Neuronal stem cell (in vitro differentiated cells): Measurements from ENCODE around the gene RAB44.

Source experiments
- DNase-seq: peaks from one replicate; pipeline ENCODE4 v3.0.0-alpha.2; 2013; ENCODE audit warnings: low spot score
- H2AFZ ChIP-seq: one replicate; pipeline ENCODE4 v1.6.1; 2013; ENCODE audit warnings: mild to moderate bottlenecking, low read length, inconsistent platforms
- H2AK5ac ChIP-seq: 2 replicates; pipeline ENCODE4 v1.6.1; 2013; ENCODE audit warnings: low read depth, mild to moderate bottlenecking, inconsistent platforms, low read length, moderate library complexity, mixed read lengths
- H2BK120ac ChIP-seq: 2 replicates; pipeline ENCODE4 v1.6.1; 2013; ENCODE audit warnings: low read depth, mild to moderate bottlenecking, inconsistent platforms, low read length, moderate library complexity, mixed read lengths
- H2BK12ac ChIP-seq: one replicate; pipeline ENCODE4 v1.6.1; 2013; ENCODE audit warnings: low read length, inconsistent platforms
- H2BK15ac ChIP-seq: 2 replicates; pipeline ENCODE4 v1.6.1; 2013; ENCODE audit warnings: mild to moderate bottlenecking, low read length, inconsistent platforms, mixed read lengths
- H2BK5ac ChIP-seq: one replicate; pipeline ENCODE4 v1.6.1; 2013; ENCODE audit warnings: inconsistent platforms, mild to moderate bottlenecking, low read length, moderate library complexity
- H3K14ac ChIP-seq: one replicate; pipeline ENCODE4 v1.6.1; 2013; ENCODE audit warnings: low read length, inconsistent platforms
- H3K18ac ChIP-seq: 2 replicates; pipeline ENCODE4 v1.6.1; 2013; ENCODE audit warnings: low read length, inconsistent platforms
- H3K23ac ChIP-seq: 2 replicates; pipeline ENCODE4 v1.6.1; 2013; ENCODE audit warnings: low read depth, mild to moderate bottlenecking, mixed read lengths, low read length, inconsistent platforms; ENCODE audit not compliant: poor library complexity
- H3K27ac ChIP-seq: replicated peaks from 3 replicates; pipeline ENCODE4 v1.5.1; 2013; ENCODE audit warnings: low read length, inconsistent platforms
- H3K27me3 ChIP-seq, 3 experiments: 2 replicates each; pipeline ENCODE4 v1.6.1; 2013; ENCODE audit warnings: low read length in 3 of 3, mild to moderate bottlenecking in 2 of 3, inconsistent platforms in 1 of 3, low read depth in 1 of 3, mixed read lengths in 1 of 3, moderate library complexity in 1 of 3; ENCODE audit not compliant: control insufficient read depth in 3 of 3, insufficient read depth in 3 of 3
- H3K36me3 ChIP-seq, 2 donors: replicated peaks in 1 of 2; 2 replicates each; pipeline ENCODE4 v1.6.1; 2013; ENCODE audit warnings: low read length in 2 of 2; ENCODE audit not compliant: control insufficient read depth in 2 of 2, insufficient read depth in 2 of 2
- H3K4ac ChIP-seq: 2 replicates; pipeline ENCODE4 v1.6.1; 2013; ENCODE audit warnings: inconsistent platforms, mild to moderate bottlenecking, low read length, moderate library complexity
- H3K4me1 ChIP-seq, 2 donors: 1 replicate in 1 of 2; 2 replicates in 1 of 2; pipeline ENCODE4 v1.6.1; 2013; ENCODE audit warnings: low read length in 2 of 2, low read depth in 1 of 2; ENCODE audit not compliant: control insufficient read depth in 2 of 2, insufficient read depth in 1 of 2
- H3K4me2 ChIP-seq: one replicate; pipeline ENCODE4 v1.6.1; 2013; ENCODE audit warnings: mild to moderate bottlenecking, low read length, inconsistent platforms; ENCODE audit not compliant: insufficient read depth, poor library complexity, severe bottlenecking
- H3K4me3 ChIP-seq, 2 donors: 2 replicates each; pipeline ENCODE4 v1.5.1; 2013; ENCODE audit warnings: low read length in 2 of 2, mild to moderate bottlenecking in 2 of 2, inconsistent platforms in 1 of 2, moderate library complexity in 1 of 2
- H3K79me1 ChIP-seq: one replicate; pipeline ENCODE4 v1.6.1; 2013; ENCODE audit warnings: low read depth, mild to moderate bottlenecking, inconsistent platforms, low read length, moderate library complexity
- H3K9ac ChIP-seq: one replicate; pipeline ENCODE4 v1.6.1; 2013; ENCODE audit warnings: mild to moderate bottlenecking, low read depth, low read length, inconsistent platforms; ENCODE audit not compliant: poor library complexity
- H3K9me3 ChIP-seq, 2 donors: replicated peaks in 1 of 2; 2 replicates each; pipeline versions ENCODE3 to v1.6.1; 2013; ENCODE audit warnings: low read length in 2 of 2, mild to moderate bottlenecking in 2 of 2, inconsistent platforms in 1 of 2, low read depth in 1 of 2, mixed read lengths in 1 of 2, moderate library complexity in 1 of 2; ENCODE audit not compliant: control insufficient read depth in 2 of 2, insufficient read depth in 1 of 2
- H4K8ac ChIP-seq: one replicate; pipeline ENCODE4 v1.6.1; 2013; ENCODE audit warnings: low read depth, mild to moderate bottlenecking, inconsistent platforms, low read length, moderate library complexity
- H4K91ac ChIP-seq: one replicate; pipeline ENCODE4 v1.6.1; 2013; ENCODE audit warnings: low read length, low read depth, mild to moderate bottlenecking, inconsistent platforms; ENCODE audit not compliant: poor library complexity
- WGBS, 2 donors: extraction: QIAGEN DNeasy Blood & Tissue Kit; methylation state at CpG; one replicate each; pipeline ENCODE4 v1.1.7; 2013; ENCODE audit warnings: missing lambda C conversion rate in 2 of 2, mixed read lengths in 1 of 2; ENCODE audit not compliant: insufficient read length in 2 of 2, insufficient replicate concordance in 1 of 2; ENCODE audit errors: extremely low coverage in 2 of 2; 5-methylcytosine and 5-hydroxymethylcytosine counted together

Gene RAB44

DNA sequence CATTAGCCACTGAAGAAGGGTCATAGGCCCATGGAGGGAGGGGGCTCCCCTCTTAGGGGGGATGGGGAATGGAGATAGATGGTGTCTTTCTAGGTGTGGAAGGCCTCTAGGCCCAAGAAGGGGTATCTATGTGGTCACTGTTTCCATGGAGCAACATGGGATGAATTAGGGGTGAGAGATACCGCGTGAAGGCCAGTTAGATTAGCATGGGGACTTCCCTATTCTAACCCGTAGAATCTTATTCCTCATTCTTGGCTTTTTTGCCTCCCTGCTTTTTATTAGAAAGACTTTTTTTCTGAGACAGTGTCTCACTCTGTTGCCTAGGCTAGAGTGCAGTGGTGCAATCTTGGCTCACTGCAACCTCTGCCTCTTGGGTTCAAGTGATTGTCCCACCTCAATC is 3.2 kb downstream of the RAB44 start:
- H3K36me3 ChIP-seq: no peaks in the 10 kb centered on the region
- peaks cover 0 to 37% (median 0%) of the 10 kb centered on the region in 3 experiments for H3K27me3 ChIP-seq
- WGBS, 2 donors: no CpG with 5 or more reads among the region's 3 CpGs
- no peak overlapping the region for H3K4me2 ChIP-seq
- H3K14ac ChIP-seq: no peak overlapping the region
- no peak overlapping the region for H3K18ac ChIP-seq
- no peak overlapping the region for H2BK15ac ChIP-seq
- no peak for DNase-seq
- H2BK12ac ChIP-seq: no peak overlapping the region
- no peak overlapping the region for H4K8ac ChIP-seq
- no peak overlapping the region for H3K4me3 ChIP-seq
- no peak overlapping the region for H2AK5ac ChIP-seq
- no peak overlapping the region for H2BK5ac ChIP-seq
- H3K79me1 ChIP-seq: no peaks in the 10 kb centered on the region
- H3K4me1 ChIP-seq: no peaks in the 10 kb centered on the region
- H3K4ac ChIP-seq: no peak overlapping the region
- no peak overlapping the region for H3K9ac ChIP-seq
- no peak overlapping the region for H3K23ac ChIP-seq
- H3K9me3 ChIP-seq: no peaks in the 10 kb centered on the region
- no peak overlapping the region for H2AFZ ChIP-seq
- H3K27ac ChIP-seq: no peak overlapping the region
- no peak overlapping the region for H4K91ac ChIP-seq
- H2BK120ac ChIP-seq: no peak overlapping the region

DNA sequence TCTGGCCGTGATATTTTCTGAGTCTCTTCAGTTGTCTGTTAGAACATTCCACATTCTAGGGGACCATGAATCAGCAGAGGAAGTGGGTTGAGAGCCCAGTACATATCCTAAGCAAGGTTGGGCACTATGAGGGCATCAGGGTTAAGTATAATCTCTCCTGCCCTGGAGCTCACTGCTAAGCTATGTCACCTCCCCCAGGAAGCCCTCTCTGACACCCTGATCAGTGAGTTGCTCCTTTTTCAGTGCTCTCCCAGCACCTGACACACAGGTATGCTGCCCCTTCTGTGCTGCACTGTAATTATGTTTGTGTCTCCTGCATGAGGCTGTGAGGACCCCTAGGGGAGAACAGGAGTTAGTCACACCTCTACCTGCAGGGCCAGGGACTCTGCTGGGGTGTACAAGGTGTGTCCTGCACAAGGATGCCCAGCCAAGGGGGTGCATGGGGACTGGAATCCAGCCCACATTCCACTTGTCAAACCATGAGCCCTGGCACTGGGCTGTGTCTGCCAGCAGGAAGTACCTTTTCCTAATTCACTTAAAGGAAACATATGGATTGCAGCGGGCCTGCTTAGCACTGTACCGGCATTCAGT is 3.9 kb downstream of the RAB44 start:
- Histone ChIP-seq H3K4ac (no peak overlapping the region), H4K8ac (no peak overlapping the region), H3K27me3 (peaks cover 0 to 44% (median 0%) of the 10 kb centered on the region in 3 experiments), H3K36me3 (no peaks in the 10 kb centered on the region), H3K4me2 (no peak overlapping the region), H3K14ac (no peak overlapping the region), H3K9me3 (no peaks in the 10 kb centered on the region), H3K4me1 (no peaks in the 10 kb centered on the region), H3K18ac (no peak overlapping the region), H4K91ac (no peak overlapping the region), H2BK15ac (no peak overlapping the region), H3K27ac (no peak overlapping the region), H2BK5ac (no peak overlapping the region), H2AFZ (no peak overlapping the region), H3K4me3 (no peak overlapping the region), H2BK12ac (no peak overlapping the region), H3K79me1 (no peaks in the 10 kb centered on the region), H3K23ac (no peak overlapping the region), H2AK5ac (no peak overlapping the region), H2BK120ac (no peak overlapping the region), H3K9ac (no peak overlapping the region)
- no CpG with 5 or more reads among the region's 3 CpGs for WGBS, 2 donors
- DNase-seq: no peak

GRCh38 chr6:36702656-36703055 is 5.0 kb downstream of the RAB44 start:
- Histone ChIP-seq H3K79me1 (no peaks in the 10 kb centered on the region), H3K36me3 (no peaks in the 10 kb centered on the region), H4K8ac (no peak overlapping the region), H4K91ac (no peak overlapping the region), H3K4me3 (no peak overlapping the region), H2BK5ac (no peak overlapping the region), H3K27ac (no peak overlapping the region), H2BK12ac (no peak overlapping the region), H2AK5ac (no peak overlapping the region), H3K4ac (no peak overlapping the region), H3K23ac (no peak overlapping the region), H3K9ac (no peak overlapping the region), H2BK15ac (no peak overlapping the region), H3K27me3 (peaks cover 0 to 54% (median 0%) of the 10 kb centered on the region in 3 experiments), H3K18ac (no peak overlapping the region), H2AFZ (no peak overlapping the region), H3K14ac (no peak overlapping the region), H3K4me1 (no peaks in the 10 kb centered on the region), H3K4me2 (no peak overlapping the region), H3K9me3 (no peaks in the 10 kb centered on the region), H2BK120ac (no peak overlapping the region)
- no peak for DNase-seq
- no CpG with 5 or more reads among the region's 3 CpGs for WGBS, 2 donors

DNA sequence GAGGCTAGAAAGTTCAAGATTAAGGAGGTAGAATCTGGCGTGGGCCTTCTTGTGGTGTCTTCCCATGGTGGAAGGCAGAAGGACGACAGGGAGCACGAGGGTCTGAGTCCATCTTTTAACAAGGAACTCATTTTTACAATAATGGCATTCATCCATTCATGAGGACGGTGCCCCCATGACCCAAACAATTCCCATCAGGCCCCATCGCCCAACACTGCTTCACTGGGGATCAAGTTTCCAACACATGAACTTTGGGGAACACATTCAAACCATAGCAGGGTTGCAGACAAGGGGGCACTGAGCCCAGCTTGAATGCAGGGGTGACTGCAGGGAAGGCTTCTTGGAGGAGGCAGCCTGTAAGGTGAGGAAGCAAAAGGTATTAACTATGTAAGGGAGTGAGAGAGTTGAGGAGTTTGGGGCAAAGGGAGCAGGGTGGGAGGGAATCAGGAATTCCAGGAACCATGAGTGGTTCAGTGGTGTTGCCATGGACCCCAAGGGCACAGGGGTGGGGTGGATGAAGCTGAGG is 5.5 kb downstream of the RAB44 start:
- no peaks in the 10 kb centered on the region for H3K79me1 ChIP-seq
- no peaks in the 10 kb centered on the region for H3K4me1 ChIP-seq
- no peak overlapping the region for H2AK5ac ChIP-seq
- DNase-seq: no peak
- H3K4me3 ChIP-seq: no peak overlapping the region
- peaks cover 0 to 51% (median 0%) of the 10 kb centered on the region in 3 experiments for H3K27me3 ChIP-seq
- no peak overlapping the region for H2BK120ac ChIP-seq
- no peak overlapping the region for H3K23ac ChIP-seq
- no peak overlapping the region for H3K4me2 ChIP-seq
- no peak overlapping the region for H3K9ac ChIP-seq
- H3K9me3 ChIP-seq: no peaks in the 10 kb centered on the region
- H3K14ac ChIP-seq: no peak overlapping the region
- no peak overlapping the region for H3K27ac ChIP-seq
- no peak overlapping the region for H3K18ac ChIP-seq
- no peak overlapping the region for H2AFZ ChIP-seq
- H4K8ac ChIP-seq: no peak overlapping the region
- no peaks in the 10 kb centered on the region for H3K36me3 ChIP-seq
- H2BK5ac ChIP-seq: no peak overlapping the region
- H4K91ac ChIP-seq: no peak overlapping the region
- no peak overlapping the region for H3K4ac ChIP-seq
- WGBS, 2 donors: no CpG with 5 or more reads among the region's 5 CpGs
- H2BK15ac ChIP-seq: no peak overlapping the region
- H2BK12ac ChIP-seq: no peak overlapping the region
